Brain pericyte (primary cell): ENCODE measurements around the gene ADAMTS17.

Experiments used
- DNase-seq: peaks from one replicate; pipeline ENCODE4 v3.0.0-alpha.2; 2012; ENCODE audit warnings: low read depth, low spot score

ADAMTS17 gene

DNA sequence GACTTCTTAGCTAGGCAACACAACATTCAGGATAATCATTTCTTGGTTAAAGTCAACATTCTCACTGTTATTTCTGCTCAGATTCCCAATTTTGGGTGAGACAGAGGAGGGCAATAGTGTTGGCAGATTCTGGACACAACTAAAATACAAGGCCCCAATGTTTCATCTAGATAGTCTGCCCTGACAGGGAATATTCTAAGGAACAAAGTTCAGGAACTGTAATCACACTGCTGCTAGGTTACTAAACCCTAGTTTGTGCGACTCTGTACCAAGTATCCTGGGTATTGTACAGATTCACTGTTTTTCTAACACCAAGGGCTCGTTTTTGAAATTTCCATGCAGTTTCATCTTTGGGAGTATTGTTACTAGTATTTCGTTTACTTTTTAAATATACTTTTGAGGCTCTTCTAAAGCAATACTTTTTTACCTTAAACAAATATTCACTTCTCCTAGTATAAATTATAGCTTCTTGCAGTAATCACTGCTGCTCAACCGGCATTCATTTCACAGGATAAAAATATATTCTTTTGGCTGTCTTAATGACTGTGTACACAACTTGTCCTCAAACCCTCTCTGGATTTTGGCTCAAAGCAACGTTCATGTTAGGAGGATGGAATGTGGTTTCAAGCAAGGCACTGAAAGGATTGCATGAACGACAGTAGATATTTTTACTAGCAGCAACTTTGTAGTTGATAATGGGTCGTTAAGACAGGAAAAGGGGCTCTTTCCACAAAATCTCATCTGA, 167.4 kb downstream of the ADAMTS17 start:
- no peak for DNase-seq

- DNase-seq, result no peak
These were observed 169.3 kb downstream of the ADAMTS17 start for GRCh38 chr15:100172356-100173024.

- DNase-seq, result no peak
These were observed 170.4 kb downstream of the ADAMTS17 start for GRCh38 chr15:100171411-100171810.

DNA sequence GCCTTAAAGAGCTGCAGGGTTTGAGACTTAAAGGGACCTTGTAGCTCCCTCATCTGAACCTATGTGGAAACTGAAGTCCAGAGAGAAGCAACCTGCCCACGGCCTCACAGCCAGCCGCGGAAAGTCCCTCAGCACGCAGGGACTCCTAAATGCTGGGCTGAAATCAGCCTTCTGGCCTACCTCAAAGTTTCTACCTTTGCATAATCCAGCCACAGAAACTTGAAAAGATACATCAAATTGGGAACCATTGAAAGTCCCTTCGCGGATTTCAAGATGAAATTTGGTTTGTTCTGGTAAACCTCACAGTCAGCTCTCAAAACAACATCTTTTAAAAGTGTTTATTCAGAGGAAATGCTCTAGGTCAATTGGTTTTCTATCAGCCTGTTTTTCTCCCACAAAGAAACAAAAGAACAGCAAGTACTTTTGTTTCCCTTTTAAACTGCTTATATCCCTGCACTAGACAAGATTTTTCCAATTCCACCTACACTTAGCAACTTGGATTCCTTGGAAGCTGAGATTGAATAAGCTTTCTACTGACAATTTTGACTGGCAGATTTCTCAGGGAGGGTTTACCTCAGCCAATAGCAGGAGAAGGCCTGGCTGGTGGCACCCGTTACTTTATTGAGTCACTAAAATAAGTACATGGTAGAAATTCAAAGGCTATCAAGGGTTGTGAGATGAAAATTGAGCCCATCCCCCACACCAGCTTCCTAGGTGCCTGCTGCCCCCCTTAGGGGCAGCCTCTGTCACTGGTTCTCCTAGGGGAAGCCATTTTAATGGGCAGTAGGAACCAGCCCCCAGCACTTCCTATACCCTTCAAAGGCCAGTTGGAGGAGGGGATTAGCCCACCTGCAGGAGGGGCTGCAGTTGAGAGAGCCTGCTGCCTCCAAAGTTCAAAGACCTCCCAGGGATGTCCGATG, 171.2 kb downstream of the ADAMTS17 start:
- DNase-seq, result no peak

- DNase-seq, result no peak
These were observed 172.0 kb downstream of the ADAMTS17 start for GRCh38 chr15:100169615-100170290.

- no peak for DNase-seq
These were observed 173.0 kb downstream of the ADAMTS17 start for GRCh38 chr15:100168787-100169186.

DNA sequence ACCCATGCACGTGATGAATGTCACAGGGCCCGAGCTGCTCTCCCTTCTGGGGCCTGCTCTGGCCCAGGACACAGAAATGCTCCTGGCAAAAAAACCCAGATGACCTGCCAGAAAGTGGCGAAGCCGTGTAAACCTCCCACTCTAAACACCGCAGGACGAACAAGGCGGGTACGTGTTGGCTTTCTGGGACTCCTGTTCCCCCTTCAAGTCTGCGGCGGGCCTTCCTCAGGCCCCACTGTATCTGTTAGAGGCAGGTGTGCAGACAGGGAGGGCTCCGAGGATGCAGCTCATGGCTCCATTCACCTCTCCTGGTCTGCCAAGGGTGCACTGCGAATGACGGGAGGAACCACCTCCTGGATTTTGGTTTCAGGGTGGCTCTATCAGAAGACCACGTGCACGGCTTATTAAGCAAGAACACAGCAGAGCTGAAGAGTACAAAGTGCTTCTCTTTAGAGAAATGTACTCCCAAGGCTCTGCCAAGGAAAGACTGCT, 173.8 kb downstream of the ADAMTS17 start:
- DNase-seq, result no peak

DNA sequence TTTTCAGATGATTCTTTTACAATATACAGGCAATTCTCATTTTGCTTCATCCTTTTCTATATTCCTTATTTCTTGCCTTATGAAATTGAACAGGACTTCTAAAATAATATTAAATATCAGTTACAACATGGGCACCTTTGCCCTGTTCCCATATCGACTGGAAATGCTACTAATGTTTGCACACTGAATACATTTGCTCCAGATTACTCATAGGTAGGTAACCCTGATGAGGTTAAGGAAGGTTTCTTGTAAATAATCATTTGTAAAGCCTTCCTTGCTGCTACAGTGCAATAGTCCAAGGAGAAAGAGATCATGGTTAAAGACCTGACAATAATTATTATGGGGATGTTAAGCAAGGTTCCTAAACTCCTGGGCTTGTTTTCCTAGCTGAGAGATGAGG, 175.5 kb downstream of the ADAMTS17 start:
- DNase-seq, result no peak

DNA sequence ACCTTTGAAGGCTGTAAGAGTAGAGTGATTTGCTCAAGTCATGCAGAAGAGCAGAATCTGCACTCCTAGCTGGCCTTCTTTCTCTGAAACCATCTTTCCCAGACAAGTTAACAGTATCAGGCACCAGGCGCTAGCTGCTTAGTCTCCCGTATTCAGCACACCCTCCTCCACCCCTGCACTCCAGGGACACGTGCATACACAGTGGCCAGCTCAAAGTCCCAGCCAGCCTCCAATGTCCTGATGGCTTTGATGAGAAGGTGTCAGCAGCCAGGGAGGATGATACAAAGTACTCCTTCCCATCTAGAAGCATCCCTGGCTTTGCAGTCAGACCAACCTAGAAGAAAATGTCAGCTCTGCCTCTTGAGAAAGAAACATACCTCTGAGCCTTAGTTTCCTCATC, 177.8 kb downstream of the ADAMTS17 start:
- DNase-seq, result no peak

GRCh38 chr15:100160953-100161352, 180.8 kb downstream of the ADAMTS17 start:
- DNase-seq, result no peak

DNA sequence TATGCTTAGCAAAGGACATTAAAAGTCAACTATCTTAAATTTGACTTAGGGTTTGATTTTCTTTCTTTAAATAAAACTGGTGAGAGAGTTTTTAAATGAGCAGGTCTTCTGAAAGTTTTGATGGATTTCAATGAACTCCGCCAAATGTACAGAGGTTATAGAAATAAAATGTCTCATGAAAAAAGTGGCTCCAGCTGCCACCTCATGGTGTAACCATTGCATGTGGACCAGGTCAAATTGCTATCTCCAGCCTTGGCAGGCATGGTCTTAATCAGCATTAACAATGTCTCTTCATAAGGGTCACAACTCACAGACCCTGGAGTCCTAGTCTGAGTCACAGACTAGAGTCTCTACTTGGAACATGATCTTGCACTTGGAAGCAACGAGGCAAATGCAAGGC, 182.3 kb downstream of the ADAMTS17 start:
- DNase-seq, result no peak

- no peak for DNase-seq
These were observed 183.4 kb downstream of the ADAMTS17 start for GRCh38 chr15:100158356-100158755.

- DNase-seq, result no peak
These were observed 185.6 kb downstream of the ADAMTS17 start for GRCh38 chr15:100156201-100156600.

DNA sequence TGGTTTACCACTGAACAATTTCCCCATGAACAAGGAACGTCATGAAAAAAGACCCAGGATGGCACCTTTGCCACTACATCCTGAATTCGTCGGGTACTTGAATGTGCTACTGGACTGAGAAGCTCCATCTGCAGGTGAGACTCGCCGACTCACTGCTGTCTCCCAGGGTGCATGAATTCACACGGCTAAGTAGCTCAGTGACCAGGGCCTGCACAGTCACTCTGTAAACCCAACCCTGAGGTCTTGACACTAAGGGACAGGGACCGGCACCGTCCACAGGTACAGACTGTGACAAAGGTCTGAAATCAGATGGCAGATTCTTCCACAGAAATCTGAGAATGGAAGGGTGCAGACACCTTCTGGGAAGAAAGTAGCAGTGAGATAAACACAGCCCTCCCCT, 187.4 kb downstream of the ADAMTS17 start:
- no peak for DNase-seq

DNA sequence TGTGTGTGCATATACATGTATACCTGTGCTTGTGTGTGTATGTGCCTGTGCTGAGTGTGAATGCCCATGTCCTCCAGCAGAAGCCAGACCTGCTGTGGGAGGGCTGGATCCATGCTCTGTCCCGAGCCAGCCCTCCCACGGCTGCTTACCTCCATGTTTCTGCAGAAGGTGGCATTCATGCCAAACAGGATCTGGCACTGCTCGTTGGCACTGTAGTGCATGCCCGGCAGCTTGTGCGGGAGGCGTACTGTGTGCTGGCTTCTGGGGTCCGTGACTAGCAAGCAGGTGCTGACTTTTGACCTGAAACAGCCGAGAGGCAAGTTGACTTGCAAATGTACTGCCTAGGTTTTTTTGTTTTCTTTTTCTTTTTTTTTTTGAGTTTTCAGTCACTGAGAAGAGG, 189.3 kb downstream of the ADAMTS17 start:
- DNase-seq, result no peak

- DNase-seq, result no peak
These were observed 190.9 kb downstream of the ADAMTS17 start for GRCh38 chr15:100150906-100151305.

- DNase-seq, result no peak
These were observed 193.9 kb downstream of the ADAMTS17 start for GRCh38 chr15:100147828-100148227.

GRCh38 chr15:100143378-100143777, 198.4 kb downstream of the ADAMTS17 start:
- no peak for DNase-seq

- no peak for DNase-seq
These were observed 200.3 kb downstream of the ADAMTS17 start for GRCh38 chr15:100141311-100142001.

GRCh38 chr15:100140527-100141308, 201.1 kb downstream of the ADAMTS17 start:
- no peak for DNase-seq
